Measurements from ENCODE around the gene STUB1. TPM values are rescaled to one million over a fixed set of nuclear protein-coding genes. Genes with fewer than 3 reads are reported as not detected.

Gene STUB1
- total RNA-seq, 1 experiment from 2014 or later, result 111 TPM

DNA sequence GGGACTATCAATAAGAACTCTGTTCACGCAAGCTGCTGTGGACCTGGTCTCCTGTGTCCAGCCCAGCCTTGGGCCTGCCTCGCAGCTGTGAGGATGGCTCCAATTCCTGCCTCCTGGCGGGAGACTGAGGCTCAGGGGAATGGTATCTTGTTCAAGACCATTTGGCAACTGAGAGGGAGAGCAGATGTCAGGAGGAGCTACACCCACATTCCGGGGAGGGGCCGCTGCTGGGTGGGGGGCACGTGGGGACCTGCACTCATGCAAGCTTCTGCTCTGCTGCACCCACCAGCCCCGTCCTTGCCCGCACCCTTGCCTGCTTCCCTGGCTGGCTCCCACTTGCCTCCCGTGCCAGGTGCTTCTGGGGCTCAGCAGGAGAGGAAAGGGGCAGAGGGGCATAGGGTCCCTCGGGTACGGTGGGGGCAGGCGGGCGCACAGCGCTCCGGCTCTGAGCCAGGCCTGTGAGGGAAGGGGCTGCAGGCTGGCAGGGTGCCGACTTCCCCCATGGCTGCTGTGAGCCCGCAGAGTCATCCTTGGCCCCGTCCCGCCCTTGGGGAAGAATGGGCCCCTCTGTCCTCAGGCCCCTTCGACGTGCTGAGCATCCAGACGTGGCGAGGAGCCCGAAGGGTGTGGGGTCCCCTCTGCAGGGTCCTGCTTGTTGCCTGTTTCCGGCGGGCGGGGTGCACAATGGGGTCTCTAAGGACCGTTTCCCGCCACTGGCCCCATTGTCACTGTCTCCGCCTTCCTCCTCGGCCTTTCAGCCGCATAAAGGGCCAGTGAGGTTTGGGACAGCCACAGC is 37.4 kb downstream of the STUB1 start:
- no peak overlapping the region for H3K4me2 ChIP-seq (ENCODE audit: low read length)
- no peaks in the 10 kb centered on the region for H3K27me3 ChIP-seq (ENCODE audit: insufficient read depth, low read length)
- BruUV-seq (replicated peaks), result no TSS peak
- intact Hi-C loops (cut with micrococcal nuclease), result no loop called here
- H4K20me1 ChIP-seq (ENCODE audit: insufficient read depth), result peaks cover 3% of the 10 kb centered on the region; the same call in 1 of the 2 replicates
- H3K27ac ChIP-seq (ENCODE audit: low read depth, low read length), result no peak overlapping the region; the same call in 1 of the 2 replicates
- H3K9me2 ChIP-seq (ENCODE audit: insufficient read depth), result no peaks in the 10 kb centered on the region
- no peak for ATAC-seq
- no peaks in the 10 kb centered on the region for H3K36me3 ChIP-seq (ENCODE audit: control insufficient read depth in 1 of 2, insufficient read depth in 2 of 2, low read length in 2 of 2)
- no peak overlapping the region for H3K4me3 ChIP-seq (replicated peaks in 1 of 2; ENCODE audit: low read depth in 1 of 2, low read length in 2 of 2)
- H3K4me1 ChIP-seq (ENCODE audit: control insufficient read depth in 1 of 2, insufficient read depth in 2 of 2, low read length in 2 of 2), result peaks cover 37 to 74% of the 10 kb centered on the region in 2 experiments
- no peak overlapping the region for H3K9ac ChIP-seq (ENCODE audit: low read length)
- peaks cover 25% of the 10 kb centered on the region for H3K79me2 ChIP-seq (ENCODE audit: insufficient read depth, low read length)
- no peaks in the 10 kb centered on the region for H3K9me3 ChIP-seq (ENCODE audit: control insufficient read depth in 1 of 2, insufficient read depth in 1 of 2, low read depth in 1 of 2, low read length in 2 of 2)
- POLR2A ChIA-PET, result no interaction called here
- DNase-seq (ENCODE audit: low read depth, low spot score), result no peak
- CTCF ChIA-PET, result no interaction called here
- no peak overlapping the region for H2AFZ ChIP-seq (ENCODE audit: low read depth, low read length, poor library complexity, severe bottlenecking)
- no peak for TF ChIP-seq ZFX (IDR thresholded peaks at IDR 0.05)
- TF ChIP-seq FOSL1 (IDR thresholded peaks at IDR 0.05; ENCODE audit: low read depth), result no peak
- no peak for TF ChIP-seq JUND (IDR thresholded peaks at IDR 0.05)
- TF ChIP-seq TCF7L2 (IDR thresholded peaks at IDR 0.05; ENCODE audit: borderline replicate concordance, extremely low read depth, insufficient read depth, insufficient read length), result no peak
- TF ChIP-seq SIN3A (IDR thresholded peaks at IDR 0.05; ENCODE audit: low read depth), result no peak
- no peak for TF ChIP-seq ATF3 (IDR thresholded peaks at IDR 0.05)
- TF ChIP-seq, protein P1, sequence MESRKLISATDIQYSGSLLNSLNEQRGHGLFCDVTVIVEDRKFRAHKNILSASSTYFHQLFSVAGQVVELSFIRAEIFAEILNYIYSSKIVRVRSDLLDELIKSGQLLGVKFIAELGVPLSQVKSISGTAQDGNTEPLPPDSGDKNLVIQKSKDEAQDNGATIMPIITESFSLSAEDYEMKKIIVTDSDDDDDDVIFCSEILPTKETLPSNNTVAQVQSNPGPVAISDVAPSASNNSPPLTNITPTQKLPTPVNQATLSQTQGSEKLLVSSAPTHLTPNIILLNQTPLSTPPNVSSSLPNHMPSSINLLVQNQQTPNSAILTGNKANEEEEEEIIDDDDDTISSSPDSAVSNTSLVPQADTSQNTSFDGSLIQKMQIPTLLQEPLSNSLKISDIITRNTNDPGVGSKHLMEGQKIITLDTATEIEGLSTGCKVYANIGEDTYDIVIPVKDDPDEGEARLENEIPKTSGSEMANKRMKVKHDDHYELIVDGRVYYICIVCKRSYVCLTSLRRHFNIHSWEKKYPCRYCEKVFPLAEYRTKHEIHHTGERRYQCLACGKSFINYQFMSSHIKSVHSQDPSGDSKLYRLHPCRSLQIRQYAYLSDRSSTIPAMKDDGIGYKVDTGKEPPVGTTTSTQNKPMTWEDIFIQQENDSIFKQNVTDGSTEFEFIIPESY (IDR thresholded peaks at IDR 0.05; ENCODE audit: extremely low read depth, insufficient replicate concordance, low read length), result no peak
- TF ChIP-seq EZH2phosphoT487 (IDR thresholded peaks at IDR 0.05; ENCODE audit: borderline replicate concordance), result no peak
- no peak for TF ChIP-seq SRF (IDR thresholded peaks at IDR 0.05; ENCODE audit: low read depth)
- no peak for TF ChIP-seq ZNF274 (IDR thresholded peaks at IDR 0.05; ENCODE audit: low read depth, low read length)
- TF ChIP-seq, protein P2, sequence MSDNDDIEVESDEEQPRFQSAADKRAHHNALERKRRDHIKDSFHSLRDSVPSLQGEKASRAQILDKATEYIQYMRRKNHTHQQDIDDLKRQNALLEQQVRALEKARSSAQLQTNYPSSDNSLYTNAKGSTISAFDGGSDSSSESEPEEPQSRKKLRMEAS (IDR thresholded peaks at IDR 0.05), result no peak
- TF ChIP-seq RAD21 (IDR thresholded peaks at IDR 0.05; ENCODE audit: low read depth), result no peak
- RAD21 ChIA-PET (ENCODE audit: low non-redundant PET in 1 of 2, low total read pairs in 2 of 2, uncharacterized antibody in 2 of 2, unreplicated experiment in 2 of 2), result no interaction called here
